Prostate gland (tissue), 2 donors: Measurements from ENCODE around the gene TMED4.

ENCODE experiments used
- CTCF ChIP-seq, 4 experiments: fragments of 200-600 bp in 2 of 4; fragments of 450-650 bp in 2 of 4; sonication (generic) in 2 of 4; IDR thresholded peaks; 1 replicate in 3 of 4; 2 replicates in 1 of 4; pipeline ENCODE4 v1.5.1; 2016 to 2019; ENCODE audit warnings: antibody characterized with exemption in 4 of 4, mild to moderate bottlenecking in 2 of 4, moderate library complexity in 2 of 4
- POLR2A ChIP-seq: fragments of 450-650 bp; IDR thresholded peaks from one replicate; pipeline ENCODE4 v1.6.1; 2016; ENCODE audit warnings: antibody characterized with exemption, mild to moderate bottlenecking

GRCh38 chr7:44621034-44621749 lies 39.2 kb upstream of the TMED4 start:
- TF ChIP-seq CTCF (IDR thresholded peaks at IDR 0.05): no peak
- TF ChIP-seq POLR2A: no peak
